ENCODE data around the gene DOHH. TPM values are rescaled to one million over a fixed set of nuclear protein-coding genes. Genes with fewer than 3 reads are reported as not detected.

DOHH gene
- total RNA-seq, 1 donor from 2014 or later: 14.5 TPM

GRCh38 chr19:3451451-3451866, 49.0 kb downstream of the DOHH start:
- Histone ChIP-seq H2AFZ (ENCODE audit: low read depth, low read length) (no peak overlapping the region), H3K79me2 (ENCODE audit: insufficient read depth, low read length) (peaks cover 21% of the 10 kb centered on the region), H3K4me3 (ENCODE audit: insufficient read depth, low read depth, low read length) (no peak overlapping the region), H3K4me1 (ENCODE audit: insufficient read depth, low read length) (peaks cover 10% of the 10 kb centered on the region), H3K27me3 (ENCODE audit: insufficient read depth, low read length) (no peaks in the 10 kb centered on the region), H3K4me2 (ENCODE audit: low read length) (peak overlapping the region; percentile 52), H3K27ac (ENCODE audit: low read depth, low read length) (peak overlapping the region; percentile 93), H3K36me3 (ENCODE audit: insufficient read depth, low read length) (peaks cover 17% of the 10 kb centered on the region), H4K20me1 (ENCODE audit: insufficient read depth, low read length) (peaks cover 20% of the 10 kb centered on the region), H3K9ac (ENCODE audit: low read length) (peak overlapping the region; percentile 85), H3K9me3 (ENCODE audit: insufficient read depth, low read depth, low read length) (no peaks in the 10 kb centered on the region)
- no peak overlapping the region for H3K4me3 Mint-ChIP-seq (ENCODE audit: unreplicated experiment)
- H3K9me3 Mint-ChIP-seq (ENCODE audit: unreplicated experiment): no peaks in the 10 kb centered on the region
- FAIRE-seq (no peak), DNase-seq (ENCODE audit: low read depth) (no peak)
- H3K27me3 Mint-ChIP-seq (ENCODE audit: low read depth, unreplicated experiment): no peaks in the 10 kb centered on the region
- H3K36me3 Mint-ChIP-seq (ENCODE audit: low read depth, unreplicated experiment): peaks cover 14% of the 10 kb centered on the region
- peak overlapping the region; percentile 99 for H3K27ac Mint-ChIP-seq (ENCODE audit: unreplicated experiment)
- TF ChIP-seq, protein P1, sequence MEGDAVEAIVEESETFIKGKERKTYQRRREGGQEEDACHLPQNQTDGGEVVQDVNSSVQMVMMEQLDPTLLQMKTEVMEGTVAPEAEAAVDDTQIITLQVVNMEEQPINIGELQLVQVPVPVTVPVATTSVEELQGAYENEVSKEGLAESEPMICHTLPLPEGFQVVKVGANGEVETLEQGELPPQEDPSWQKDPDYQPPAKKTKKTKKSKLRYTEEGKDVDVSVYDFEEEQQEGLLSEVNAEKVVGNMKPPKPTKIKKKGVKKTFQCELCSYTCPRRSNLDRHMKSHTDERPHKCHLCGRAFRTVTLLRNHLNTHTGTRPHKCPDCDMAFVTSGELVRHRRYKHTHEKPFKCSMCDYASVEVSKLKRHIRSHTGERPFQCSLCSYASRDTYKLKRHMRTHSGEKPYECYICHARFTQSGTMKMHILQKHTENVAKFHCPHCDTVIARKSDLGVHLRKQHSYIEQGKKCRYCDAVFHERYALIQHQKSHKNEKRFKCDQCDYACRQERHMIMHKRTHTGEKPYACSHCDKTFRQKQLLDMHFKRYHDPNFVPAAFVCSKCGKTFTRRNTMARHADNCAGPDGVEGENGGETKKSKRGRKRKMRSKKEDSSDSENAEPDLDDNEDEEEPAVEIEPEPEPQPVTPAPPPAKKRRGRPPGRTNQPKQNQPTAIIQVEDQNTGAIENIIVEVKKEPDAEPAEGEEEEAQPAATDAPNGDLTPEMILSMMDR (IDR thresholded peaks at IDR 0.05; ENCODE audit: insufficient read depth, low read depth, low read length): no peak
- no peak for TF ChIP-seq EZH2 (IDR thresholded peaks at IDR 0.05; ENCODE audit: insufficient read depth, low read length)
- peaks cover 9% of the 10 kb centered on the region for H3K4me1 Mint-ChIP-seq (ENCODE audit: low read depth, unreplicated experiment)

- Histone ChIP-seq H3K4me2 (ENCODE audit: low read length) (peak overlapping the region; percentile 52), H4K20me1 (ENCODE audit: insufficient read depth, low read length) (peaks cover 25% of the 10 kb centered on the region), H3K79me2 (ENCODE audit: insufficient read depth, low read length) (peaks cover 26% of the 10 kb centered on the region), H3K27me3 (ENCODE audit: insufficient read depth, low read length) (no peaks in the 10 kb centered on the region), H3K4me1 (ENCODE audit: insufficient read depth, low read length) (peaks cover 10% of the 10 kb centered on the region), H2AFZ (ENCODE audit: low read depth, low read length) (no peak overlapping the region), H3K4me3 (ENCODE audit: insufficient read depth, low read depth, low read length) (no peak overlapping the region), H3K36me3 (ENCODE audit: insufficient read depth, low read length) (peaks cover 17% of the 10 kb centered on the region), H3K9ac (ENCODE audit: low read length) (peak overlapping the region; percentile 85), H3K27ac (ENCODE audit: low read depth, low read length) (peak overlapping the region; percentile 93), H3K9me3 (ENCODE audit: insufficient read depth, low read depth, low read length) (no peaks in the 10 kb centered on the region)
- peak; percentile 98 for FAIRE-seq
- peak; percentile 100 for DNase-seq (ENCODE audit: low read depth)
- Mint-ChIP-seq H3K36me3 (ENCODE audit: low read depth, unreplicated experiment) (peaks cover 14% of the 10 kb centered on the region), H3K4me1 (ENCODE audit: low read depth, unreplicated experiment) (peaks cover 9% of the 10 kb centered on the region), H3K4me3 (ENCODE audit: unreplicated experiment) (peak overlapping the region; percentile 54), H3K9me3 (ENCODE audit: unreplicated experiment) (no peaks in the 10 kb centered on the region), H3K27me3 (ENCODE audit: low read depth, unreplicated experiment) (no peaks in the 10 kb centered on the region), H3K27ac (ENCODE audit: unreplicated experiment) (peak overlapping the region; percentile 99)
- TF ChIP-seq, protein P1 (IDR thresholded peaks at IDR 0.05; ENCODE audit: insufficient read depth, low read depth, low read length): no peak
- TF ChIP-seq EZH2 (IDR thresholded peaks at IDR 0.05; ENCODE audit: insufficient read depth, low read length): no peak
These were observed 49.6 kb downstream of the DOHH start for GRCh38 chr19:3450796-3451411.
